Measurements from ENCODE around the gene PFKM.
"Not testable (repeated sequence)": the region's sequence is repeated elsewhere in the genome, so short reads cannot be mapped to it uniquely, and the experiment has no call there.

PFKM gene

GRCh38 chr12:48123169-48123568, 4.0 kb downstream of the PFKM start:
- TF ChIP-seq TAF1 (IDR thresholded peaks at IDR 0.05; ENCODE audit: low read depth, low read length), result no peak
- no peak for TF ChIP-seq POLR2AphosphoS5 (IDR thresholded peaks at IDR 0.05; ENCODE audit: low read depth, low read length)
- TF ChIP-seq PAX5 (IDR thresholded peaks at IDR 0.05; ENCODE audit: insufficient read depth, low read length, severe bottlenecking), result no peak
- no peak for TF ChIP-seq POLR2A (IDR thresholded peaks at IDR 0.05; ENCODE audit: low read depth, low read length)
- TF ChIP-seq POU2F2 (IDR thresholded peaks at IDR 0.05; ENCODE audit: low read depth, low read length), result no peak
- no peak for TF ChIP-seq SPI1 (IDR thresholded peaks at IDR 0.05; ENCODE audit: low read depth, low read length)
- FAIRE-seq, result no peak

DNA sequence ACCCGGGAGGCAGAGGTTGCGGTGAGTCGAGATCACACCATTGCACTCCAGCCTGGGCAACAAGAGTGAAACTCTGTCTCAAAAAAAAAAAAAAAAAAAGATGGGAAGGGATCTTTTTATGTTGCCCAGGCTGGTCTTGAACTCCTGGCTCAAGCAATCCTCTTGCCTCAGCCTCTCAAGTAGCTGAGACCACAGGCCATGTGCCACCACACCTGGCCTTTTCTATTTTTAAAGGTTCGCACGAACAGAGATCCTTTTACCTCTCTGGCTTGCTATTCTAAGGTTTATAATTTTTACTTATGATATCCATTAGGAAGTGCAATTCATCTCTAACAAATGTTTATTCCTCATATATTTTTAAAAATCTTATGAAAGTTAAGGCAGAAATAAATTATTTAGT, 6.4 kb downstream of the PFKM start:
- DNase-seq (ENCODE audit: insufficient read length, low spot score); FAIRE-seq: not testable (repeated sequence)

More at GRCh38 chr12:48123169-48123568, 4.0 kb downstream of the PFKM start:
- no peak for DNase-seq (ENCODE audit: insufficient read length, low spot score)

DNA sequence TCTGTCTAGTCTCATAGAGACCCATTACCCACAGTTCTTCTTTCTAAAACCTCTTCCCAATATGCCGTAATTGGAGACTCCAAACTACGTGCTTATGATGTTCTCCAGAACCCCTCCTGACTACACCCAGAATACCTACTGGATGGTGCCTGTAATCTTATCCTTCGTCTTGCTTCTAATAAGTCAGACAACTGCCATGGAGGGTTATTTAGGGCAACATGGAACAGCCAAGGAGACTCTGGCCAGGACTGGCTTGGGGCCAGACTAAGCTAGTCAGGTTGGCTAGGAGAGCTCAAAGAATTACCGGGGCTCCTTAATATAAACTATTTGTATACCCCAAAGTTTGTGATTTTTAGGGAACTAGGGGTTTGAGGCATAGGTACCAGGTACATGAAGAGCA, 6.8 kb downstream of the PFKM start:
- DNase-seq (ENCODE audit: insufficient read length, low spot score) (no peak), FAIRE-seq (no peak)
- no peak for TF ChIP-seq TAF1 (IDR thresholded peaks at IDR 0.05; ENCODE audit: low read depth, low read length)
- TF ChIP-seq POU2F2 (IDR thresholded peaks at IDR 0.05; ENCODE audit: low read depth, low read length), result no peak
- no peak for TF ChIP-seq SPI1 (IDR thresholded peaks at IDR 0.05; ENCODE audit: low read depth, low read length)
- no peak for TF ChIP-seq PAX5 (IDR thresholded peaks at IDR 0.05; ENCODE audit: insufficient read depth, low read length, severe bottlenecking)
- TF ChIP-seq POLR2AphosphoS5 (IDR thresholded peaks at IDR 0.05; ENCODE audit: low read depth, low read length), result no peak
- TF ChIP-seq POLR2A (IDR thresholded peaks at IDR 0.05; ENCODE audit: low read depth, low read length), result no peak

- DNase-seq (ENCODE audit: insufficient read length, low spot score), result no peak
- FAIRE-seq, result peak; percentile 28
- TF ChIP-seq PAX5 (IDR thresholded peaks at IDR 0.05; ENCODE audit: insufficient read depth, low read length, severe bottlenecking) (no peak), SPI1 (IDR thresholded peaks at IDR 0.05; ENCODE audit: low read depth, low read length) (no peak), TAF1 (IDR thresholded peaks at IDR 0.05; ENCODE audit: low read depth, low read length) (no peak), POU2F2 (IDR thresholded peaks at IDR 0.05; ENCODE audit: low read depth, low read length) (no peak), POLR2A (IDR thresholded peaks at IDR 0.05; ENCODE audit: low read depth, low read length) (no peak), POLR2AphosphoS5 (IDR thresholded peaks at IDR 0.05; ENCODE audit: low read depth, low read length) (no peak)
These were observed 7.9 kb downstream of the PFKM start for GRCh38 chr12:48126953-48127630.

- FAIRE-seq (no peak), DNase-seq (ENCODE audit: insufficient read length, low spot score) (no peak)
- TF ChIP-seq PAX5 (IDR thresholded peaks at IDR 0.05; ENCODE audit: insufficient read depth, low read length, severe bottlenecking), result no peak
- TF ChIP-seq POLR2AphosphoS5 (IDR thresholded peaks at IDR 0.05; ENCODE audit: low read depth, low read length), result no peak
- TF ChIP-seq TAF1 (IDR thresholded peaks at IDR 0.05; ENCODE audit: low read depth, low read length), result no peak
- no peak for TF ChIP-seq POU2F2 (IDR thresholded peaks at IDR 0.05; ENCODE audit: low read depth, low read length)
- TF ChIP-seq SPI1 (IDR thresholded peaks at IDR 0.05; ENCODE audit: low read depth, low read length), result no peak
- TF ChIP-seq POLR2A (IDR thresholded peaks at IDR 0.05; ENCODE audit: low read depth, low read length), result no peak
These were observed 9.6 kb downstream of the PFKM start for GRCh38 chr12:48128800-48129199.

DNA sequence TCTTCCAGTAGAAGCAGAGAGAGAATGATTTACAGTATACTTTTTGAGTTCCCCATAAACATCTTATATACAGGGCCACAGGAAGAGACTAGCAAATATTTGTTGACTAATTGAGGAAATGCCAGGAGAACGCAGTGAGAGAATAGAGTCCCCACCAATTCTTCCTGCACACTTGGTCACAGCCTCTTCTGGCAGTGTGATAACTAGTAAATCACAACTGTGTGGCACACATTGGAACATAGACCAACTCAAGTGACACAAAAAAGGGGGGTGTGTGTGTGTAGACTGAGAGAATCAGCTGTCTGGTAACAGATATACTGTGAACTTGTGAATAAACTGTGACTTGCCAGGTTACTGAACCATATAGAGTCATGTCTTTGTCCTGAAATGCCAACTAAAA, 10.2 kb downstream of the PFKM start:
- no peak for TF ChIP-seq POLR2A (IDR thresholded peaks at IDR 0.05; ENCODE audit: low read depth, low read length)
- DNase-seq (ENCODE audit: insufficient read length, low spot score) (no peak), FAIRE-seq (no peak)

DNA sequence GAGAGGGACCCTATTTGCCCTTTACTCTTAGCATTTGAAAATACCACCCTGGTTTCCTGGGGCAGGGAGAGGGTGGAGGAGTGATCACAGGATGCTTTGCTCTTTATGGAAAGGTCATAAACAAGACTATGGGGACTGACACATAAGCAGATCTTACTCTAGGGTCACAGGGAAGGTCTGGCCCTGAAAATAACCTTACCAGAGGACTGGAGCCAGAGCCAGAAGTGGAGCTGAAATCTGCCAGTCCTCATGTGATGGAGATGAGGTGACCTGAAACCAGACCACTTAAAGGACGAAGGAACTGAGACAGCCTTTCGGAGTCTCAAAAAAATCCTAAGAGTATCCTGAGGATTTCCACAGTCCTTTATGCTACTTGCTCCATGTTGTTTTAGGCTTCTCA, 12.4 kb downstream of the PFKM start:
- no peak for FAIRE-seq
- TF ChIP-seq TAF1 (IDR thresholded peaks at IDR 0.05; ENCODE audit: low read depth, low read length), result no peak
- TF ChIP-seq POLR2AphosphoS5 (IDR thresholded peaks at IDR 0.05; ENCODE audit: low read depth, low read length), result no peak
- TF ChIP-seq POLR2A (IDR thresholded peaks at IDR 0.05; ENCODE audit: low read depth, low read length), result no peak
- TF ChIP-seq SPI1 (IDR thresholded peaks at IDR 0.05; ENCODE audit: low read depth, low read length), result no peak
- TF ChIP-seq PAX5 (IDR thresholded peaks at IDR 0.05; ENCODE audit: insufficient read depth, low read length, severe bottlenecking), result no peak
- TF ChIP-seq POU2F2 (IDR thresholded peaks at IDR 0.05; ENCODE audit: low read depth, low read length), result no peak

DNA sequence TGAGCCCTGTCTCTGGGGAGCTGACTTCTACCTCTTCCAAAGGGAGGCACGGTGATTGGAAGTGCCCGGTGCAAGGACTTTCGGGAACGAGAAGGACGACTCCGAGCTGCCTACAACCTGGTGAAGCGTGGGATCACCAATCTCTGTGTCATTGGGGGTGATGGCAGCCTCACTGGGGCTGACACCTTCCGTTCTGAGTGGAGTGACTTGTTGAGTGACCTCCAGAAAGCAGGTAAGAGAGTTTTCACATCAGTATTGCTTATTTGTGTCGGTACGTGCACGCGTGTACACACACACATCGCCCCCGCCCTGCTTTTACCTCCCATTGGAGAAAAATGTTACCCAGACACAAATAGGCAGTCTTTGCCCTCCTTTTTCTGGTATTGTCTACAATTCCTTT, 13.7 kb downstream of the PFKM start:
- TF ChIP-seq SPI1 (IDR thresholded peaks at IDR 0.05; ENCODE audit: low read depth, low read length) (no peak), POU2F2 (IDR thresholded peaks at IDR 0.05; ENCODE audit: low read depth, low read length) (no peak), TAF1 (IDR thresholded peaks at IDR 0.05; ENCODE audit: low read depth, low read length) (no peak), POLR2A (IDR thresholded peaks at IDR 0.05; ENCODE audit: low read depth, low read length) (no peak), POLR2AphosphoS5 (IDR thresholded peaks at IDR 0.05; ENCODE audit: low read depth, low read length) (no peak), PAX5 (IDR thresholded peaks at IDR 0.05; ENCODE audit: insufficient read depth, low read length, severe bottlenecking) (no peak)
- FAIRE-seq (no peak), DNase-seq (ENCODE audit: insufficient read length, low spot score) (no peak)

More for the DNA sequence above, 12.4 kb downstream of the PFKM start:
- DNase-seq (ENCODE audit: insufficient read length, low spot score), result no peak

DNA sequence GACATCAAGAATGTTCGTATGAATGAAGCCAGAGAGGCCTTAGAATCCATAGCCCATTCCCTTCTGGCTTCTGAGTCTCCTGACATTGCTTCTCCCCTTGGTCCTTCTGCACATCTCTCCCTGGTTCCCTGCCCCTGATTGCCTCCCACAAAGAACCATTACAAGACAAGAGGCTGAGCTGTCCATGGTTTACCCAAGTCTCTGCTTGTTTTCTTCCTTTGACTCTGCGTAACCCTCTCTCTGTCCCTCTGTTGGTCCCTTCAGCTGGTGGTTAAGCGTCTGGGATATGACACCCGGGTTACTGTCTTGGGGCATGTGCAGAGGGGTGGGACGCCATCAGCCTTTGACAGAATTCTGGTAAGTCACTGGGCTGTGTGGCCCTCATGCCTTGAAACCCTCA, 15.9 kb downstream of the PFKM start:
- no peak for TF ChIP-seq POLR2AphosphoS5 (IDR thresholded peaks at IDR 0.05; ENCODE audit: low read depth, low read length)
- TF ChIP-seq POU2F2 (IDR thresholded peaks at IDR 0.05; ENCODE audit: low read depth, low read length), result no peak
- no peak for TF ChIP-seq PAX5 (IDR thresholded peaks at IDR 0.05; ENCODE audit: insufficient read depth, low read length, severe bottlenecking)
- no peak for TF ChIP-seq POLR2A (IDR thresholded peaks at IDR 0.05; ENCODE audit: low read depth, low read length)
- no peak for TF ChIP-seq TAF1 (IDR thresholded peaks at IDR 0.05; ENCODE audit: low read depth, low read length)
- DNase-seq (ENCODE audit: insufficient read length, low spot score) (no peak), FAIRE-seq (no peak)

GRCh38 chr12:48142818-48143674, 23.9 kb downstream of the PFKM start:
- FAIRE-seq (no peak), DNase-seq (ENCODE audit: insufficient read length, low spot score) (no peak)
- TF ChIP-seq PAX5 (IDR thresholded peaks at IDR 0.05; ENCODE audit: insufficient read depth, low read length, severe bottlenecking), result no peak
- no peak for TF ChIP-seq POLR2AphosphoS5 (IDR thresholded peaks at IDR 0.05; ENCODE audit: low read depth, low read length)
- no peak for TF ChIP-seq TAF1 (IDR thresholded peaks at IDR 0.05; ENCODE audit: low read depth, low read length)
- TF ChIP-seq SPI1 (IDR thresholded peaks at IDR 0.05; ENCODE audit: low read depth, low read length), result no peak
- TF ChIP-seq POLR2A (IDR thresholded peaks at IDR 0.05; ENCODE audit: low read depth, low read length), result no peak
- no peak for TF ChIP-seq POU2F2 (IDR thresholded peaks at IDR 0.05; ENCODE audit: low read depth, low read length)
